ENCODE data around the gene PDP2.

- no peak for TF ChIP-seq POLR2A (IDR thresholded peaks at IDR 0.05; ENCODE audit: low read depth, low read length)
- no peak for TF ChIP-seq USF2 (IDR thresholded peaks at IDR 0.05; ENCODE audit: low read depth, low read length)
- TF ChIP-seq CTCF (conservative IDR thresholded peaks at IDR 0.05; ENCODE audit: low read depth, low read length), result no peak
- no peak for TF ChIP-seq MXI1 (IDR thresholded peaks at IDR 0.05; ENCODE audit: borderline replicate concordance, low read depth, low read length)
- no peak for TF ChIP-seq CHD1 (IDR thresholded peaks at IDR 0.05; ENCODE audit: low read depth, low read length)
- TF ChIP-seq RFX5 (IDR thresholded peaks at IDR 0.05; ENCODE audit: low read depth, low read length), result no peak
- no peak for TF ChIP-seq MAZ (IDR thresholded peaks at IDR 0.05; ENCODE audit: borderline replicate concordance, low read depth, low read length)
- no peak for TF ChIP-seq RCOR1 (IDR thresholded peaks at IDR 0.05; ENCODE audit: insufficient replicate concordance, low read length)
- TF ChIP-seq NFE2L2 (IDR thresholded peaks at IDR 0.05; ENCODE audit: low read depth, low read length), result no peak
Observed at GRCh38 chr16:66847533-66848067, 32.7 kb upstream of the PDP2 start.
